ENCODE measurements around the gene STN1.

Gene STN1

GRCh38 chr10:103892181-103892580 is 25.8 kb downstream of the STN1 start:
- DNase-seq: no peak

DNA sequence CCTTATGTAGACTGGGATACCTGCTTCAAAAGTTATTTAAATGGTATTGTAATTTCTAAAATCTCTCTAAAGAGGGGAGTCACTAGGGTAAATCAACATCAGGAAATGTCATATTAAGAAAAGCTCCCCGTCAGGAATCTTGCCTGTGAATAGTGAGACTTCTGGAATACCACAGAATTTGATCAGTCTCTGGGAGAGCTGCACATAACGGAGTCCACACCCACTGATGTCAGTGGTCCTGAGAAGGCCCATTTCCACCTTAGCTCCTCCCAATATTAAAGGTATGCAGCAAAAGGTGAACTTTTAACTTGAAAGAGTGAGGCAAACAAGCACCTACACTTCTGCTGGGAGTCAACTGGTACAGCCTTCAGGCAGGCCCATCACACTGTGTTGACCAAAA is 27.3 kb downstream of the STN1 start:
- no peak for DNase-seq

GRCh38 chr10:103890194-103890658 is 27.8 kb downstream of the STN1 start:
- DNase-seq: peak in 1 of 2 donors; percentile 31

- DNase-seq: no peak
Observed at GRCh38 chr10:103889121-103889720, 28.8 kb downstream of the STN1 start.

- DNase-seq: peak in 1 of 2 donors; percentile 27
Observed at GRCh38 chr10:103888113-103888841, 29.7 kb downstream of the STN1 start.

DNA sequence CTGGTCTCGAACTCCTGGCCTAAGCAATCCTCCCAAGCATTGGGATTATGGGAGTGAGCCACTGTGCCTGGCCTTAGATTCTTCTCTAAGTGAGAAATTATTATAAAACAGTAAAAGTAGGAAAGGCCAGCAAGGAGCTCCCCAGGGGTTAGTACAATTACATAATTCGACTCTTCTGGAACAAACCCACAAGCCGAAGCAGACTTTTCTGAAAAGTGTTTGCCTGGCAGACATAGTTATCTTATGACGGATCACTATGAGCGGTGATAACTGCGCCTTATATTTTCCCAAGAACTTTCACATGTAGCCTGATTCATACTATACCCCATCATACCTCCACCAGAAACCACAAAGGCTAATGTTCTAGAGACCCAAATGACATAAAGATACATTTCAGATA is 32.4 kb downstream of the STN1 start:
- DNase-seq: no peak

DNA sequence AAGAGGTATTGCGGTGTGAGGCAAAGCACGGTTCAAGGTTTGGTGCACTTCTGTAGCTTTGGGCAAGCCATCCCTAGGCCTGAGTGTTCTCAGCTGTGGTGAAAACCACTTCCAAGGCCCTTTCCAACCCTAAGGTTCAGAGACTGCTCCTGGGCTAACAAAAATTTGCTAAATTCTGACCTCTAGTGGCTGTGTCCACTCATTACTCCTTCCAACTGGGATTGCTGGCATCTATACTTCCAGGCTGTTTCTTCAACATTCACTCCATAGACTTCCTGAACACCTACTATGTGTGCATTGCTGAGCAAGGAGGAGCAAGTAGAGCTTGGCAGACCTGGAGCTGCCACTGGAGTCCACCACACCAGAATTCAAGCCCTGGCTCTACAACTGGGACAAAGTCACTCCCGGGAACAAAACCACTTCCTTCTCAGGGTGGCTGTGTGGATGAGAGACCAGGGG is 33.3 kb downstream of the STN1 start:
- peak in 1 of 2 donors; percentile 9 for DNase-seq

DNA sequence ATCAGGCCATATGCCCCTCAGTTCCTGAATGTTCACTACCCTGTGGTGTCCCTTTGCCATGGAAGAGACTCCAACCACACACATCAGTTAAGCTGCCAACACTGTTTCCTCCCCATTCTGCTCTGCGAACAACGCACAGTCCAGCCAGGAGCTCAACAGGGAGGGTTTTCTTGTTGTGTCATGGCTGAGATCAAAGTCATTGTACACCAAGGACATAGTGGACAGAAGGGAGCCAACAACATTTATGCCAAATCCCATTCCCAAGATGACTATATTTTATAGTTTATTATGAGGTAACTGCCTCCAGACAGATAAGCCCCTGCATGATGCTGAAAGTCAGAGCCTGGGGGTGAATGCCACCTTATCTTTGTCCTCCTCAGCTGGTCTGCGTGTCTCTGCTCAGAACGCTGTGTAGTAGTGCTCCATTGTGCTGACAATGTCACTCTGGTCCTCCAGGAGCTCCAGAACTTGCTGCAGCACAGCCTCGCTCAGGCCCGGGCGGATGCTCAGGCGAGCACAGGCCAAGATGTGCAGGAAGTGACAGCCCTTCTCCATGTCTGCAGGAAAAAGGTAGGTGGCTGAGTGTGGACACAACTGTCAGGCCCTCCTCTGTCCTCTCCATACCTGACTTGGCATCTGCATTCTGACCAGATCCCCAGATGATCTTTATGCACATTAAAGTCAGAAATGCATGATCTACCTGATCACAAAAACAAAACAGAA is 35.5 kb downstream of the STN1 start:
- DNase-seq: no peak

- DNase-seq: no peak
Observed at GRCh38 chr10:103881416-103882284, 36.3 kb downstream of the STN1 start.

DNA sequence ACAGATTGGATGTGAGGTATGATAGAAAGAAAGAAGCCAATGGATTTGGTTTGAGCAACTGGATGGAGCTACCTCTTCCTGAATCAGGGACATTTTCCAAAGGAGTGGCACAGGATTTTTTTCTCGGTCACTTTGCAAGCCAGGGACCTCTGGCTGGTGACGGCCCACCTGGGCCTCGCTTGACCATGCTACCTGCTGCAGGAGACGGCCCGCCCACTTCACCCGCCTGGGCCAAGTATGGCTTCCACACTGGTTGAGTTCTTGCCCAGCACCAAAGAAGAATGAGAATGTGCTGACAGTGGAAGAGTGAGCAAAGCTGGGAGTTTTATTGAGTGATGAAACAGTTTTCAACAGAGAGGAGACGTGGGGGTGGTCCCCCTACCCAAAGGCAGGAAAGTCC is 38.2 kb downstream of the STN1 start:
- DNase-seq: no peak

DNA sequence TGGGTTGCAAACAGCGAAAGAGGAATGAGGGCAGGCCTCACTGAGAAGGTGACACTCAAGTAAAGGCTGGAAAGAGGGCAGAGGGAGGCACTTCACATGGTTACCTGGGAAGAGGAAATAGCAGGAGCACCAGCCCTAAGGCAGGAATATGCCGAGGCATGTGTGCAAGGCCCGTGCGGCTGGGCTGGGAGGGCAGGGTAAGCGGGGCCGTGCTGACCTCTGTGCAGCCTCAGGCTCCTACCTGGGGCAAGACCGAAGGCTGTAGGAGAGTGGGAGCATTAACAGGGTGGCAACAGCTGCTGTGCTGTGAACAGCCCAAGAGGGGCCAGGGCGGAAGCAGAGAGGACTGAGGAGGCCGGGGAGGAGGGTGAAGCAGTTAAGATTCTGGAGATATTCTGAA is 38.6 kb downstream of the STN1 start:
- DNase-seq: no peak

- DNase-seq: no peak
Observed at GRCh38 chr10:103877861-103878260, 40.1 kb downstream of the STN1 start.

GRCh38 chr10:103876155-103876554 is 41.8 kb downstream of the STN1 start:
- no peak for DNase-seq

DNA sequence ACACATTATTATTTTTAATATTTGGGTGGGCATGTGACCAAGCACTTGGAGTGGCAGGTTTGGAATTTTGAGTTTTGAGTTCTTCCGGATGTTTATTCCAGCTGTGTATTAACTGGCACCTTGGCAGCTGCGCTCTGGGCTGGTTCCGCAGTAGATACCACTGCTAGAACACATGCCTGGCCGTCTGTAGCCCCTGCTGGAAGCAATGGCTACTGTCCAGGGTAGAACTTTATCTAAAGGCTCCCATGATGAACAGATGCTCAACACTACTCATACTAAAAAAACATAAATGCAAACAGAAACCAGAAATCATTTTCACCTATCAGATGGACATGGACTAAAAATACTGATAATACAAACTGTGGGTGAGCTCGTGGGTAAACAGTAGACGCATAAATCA is 43.3 kb downstream of the STN1 start:
- no peak for DNase-seq

DNA sequence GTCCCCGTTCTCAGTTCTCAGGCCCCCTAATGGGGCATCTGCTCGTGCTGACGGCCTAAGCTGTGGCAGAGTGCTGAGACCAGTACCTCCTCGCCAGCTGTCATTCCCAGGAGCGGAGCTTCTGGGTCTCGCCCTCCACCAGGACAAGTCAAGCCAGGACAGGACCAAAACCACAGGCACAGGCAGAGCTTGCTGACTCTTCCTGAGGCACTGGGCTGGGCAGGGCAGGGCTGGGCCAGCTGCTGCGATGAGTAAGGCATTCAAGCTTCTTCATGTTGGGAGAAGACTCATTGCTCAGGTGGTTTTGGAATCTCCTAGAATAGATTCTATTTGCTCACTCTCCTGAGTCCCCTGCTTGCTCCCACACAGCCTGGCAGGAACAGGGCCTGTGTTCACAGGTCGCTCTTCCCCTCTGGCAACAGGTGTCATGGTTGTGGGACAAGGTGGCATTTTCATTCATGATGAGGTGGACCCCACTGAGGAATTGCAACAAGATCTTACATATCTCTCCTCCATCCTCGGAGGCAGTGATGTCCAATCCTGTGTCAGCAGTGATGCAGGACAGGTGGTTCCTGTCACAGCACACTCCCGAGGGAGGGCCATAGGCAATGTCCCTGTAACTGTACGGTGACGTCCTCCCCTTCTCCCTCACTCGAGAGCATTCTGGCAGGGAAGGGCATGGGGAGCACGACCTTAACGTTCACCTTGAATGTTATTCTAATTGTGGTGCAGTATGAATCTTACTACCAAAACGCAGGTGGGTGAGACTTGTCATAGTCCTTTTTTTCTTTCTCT is 45.6 kb downstream of the STN1 start:
- no peak for DNase-seq

- no peak for DNase-seq
Observed at GRCh38 chr10:103871006-103871405, 47.0 kb downstream of the STN1 start.

DNA sequence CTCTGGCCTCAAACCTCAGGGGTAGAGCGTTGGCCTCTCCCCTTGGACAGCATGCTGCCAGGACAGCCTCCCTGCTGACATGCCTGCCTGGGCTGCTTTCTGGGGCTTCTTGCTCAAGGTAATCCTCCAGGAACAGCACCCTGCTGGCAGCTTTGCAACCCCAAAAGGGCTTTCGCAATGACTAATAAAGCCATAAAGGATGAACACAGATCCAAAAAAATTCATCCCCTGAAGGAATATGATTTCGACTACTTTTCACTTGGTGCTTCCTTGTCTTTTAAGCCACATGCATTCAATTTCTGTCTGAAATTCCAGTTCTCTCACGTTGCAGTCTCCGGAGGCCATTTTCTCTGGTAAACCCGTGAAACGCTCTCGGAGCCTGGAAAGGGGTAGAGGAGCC is 47.5 kb downstream of the STN1 start:
- no peak for DNase-seq

GRCh38 chr10:103869336-103869735 is 48.6 kb downstream of the STN1 start:
- no peak for DNase-seq

DNA sequence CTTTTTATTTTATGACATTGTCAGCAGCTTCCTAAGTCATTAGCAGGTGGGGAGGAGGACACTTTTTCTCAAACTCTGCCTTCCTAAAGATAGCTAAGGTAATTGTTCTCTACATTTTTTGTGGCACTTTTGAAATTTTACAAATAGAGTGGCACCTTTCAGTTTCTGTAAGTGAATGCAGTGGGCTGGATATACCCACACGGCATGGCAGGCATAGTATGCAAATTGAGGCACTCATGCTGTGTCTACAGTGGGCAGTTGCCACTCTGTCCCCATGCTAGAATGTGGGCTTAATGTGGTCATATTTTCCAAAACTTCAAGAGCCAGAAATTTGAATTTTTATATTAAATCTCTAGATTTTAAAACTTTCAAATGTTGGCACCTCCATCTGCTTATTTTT is 49.8 kb downstream of the STN1 start:
- no peak for DNase-seq

DNA sequence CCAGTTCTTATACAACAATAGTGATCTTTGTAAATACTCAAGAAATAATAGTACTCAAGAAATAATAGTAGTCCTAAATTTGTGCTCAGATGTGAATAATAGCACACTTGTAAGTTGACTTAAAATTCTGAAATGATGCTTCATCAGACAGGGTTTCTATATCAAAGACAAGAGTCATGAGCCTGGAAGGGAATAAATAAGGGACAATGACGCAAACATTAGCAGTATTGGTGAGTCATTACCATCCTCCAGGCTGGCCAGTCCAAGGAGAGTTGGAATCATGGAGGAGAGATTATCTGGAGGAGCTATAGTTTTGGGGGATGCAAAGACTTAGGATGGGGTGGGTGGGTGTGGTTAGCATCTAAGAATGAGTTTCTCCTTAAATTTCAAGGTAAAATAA is 56.5 kb downstream of the STN1 start:
- DNase-seq: no peak

DNA sequence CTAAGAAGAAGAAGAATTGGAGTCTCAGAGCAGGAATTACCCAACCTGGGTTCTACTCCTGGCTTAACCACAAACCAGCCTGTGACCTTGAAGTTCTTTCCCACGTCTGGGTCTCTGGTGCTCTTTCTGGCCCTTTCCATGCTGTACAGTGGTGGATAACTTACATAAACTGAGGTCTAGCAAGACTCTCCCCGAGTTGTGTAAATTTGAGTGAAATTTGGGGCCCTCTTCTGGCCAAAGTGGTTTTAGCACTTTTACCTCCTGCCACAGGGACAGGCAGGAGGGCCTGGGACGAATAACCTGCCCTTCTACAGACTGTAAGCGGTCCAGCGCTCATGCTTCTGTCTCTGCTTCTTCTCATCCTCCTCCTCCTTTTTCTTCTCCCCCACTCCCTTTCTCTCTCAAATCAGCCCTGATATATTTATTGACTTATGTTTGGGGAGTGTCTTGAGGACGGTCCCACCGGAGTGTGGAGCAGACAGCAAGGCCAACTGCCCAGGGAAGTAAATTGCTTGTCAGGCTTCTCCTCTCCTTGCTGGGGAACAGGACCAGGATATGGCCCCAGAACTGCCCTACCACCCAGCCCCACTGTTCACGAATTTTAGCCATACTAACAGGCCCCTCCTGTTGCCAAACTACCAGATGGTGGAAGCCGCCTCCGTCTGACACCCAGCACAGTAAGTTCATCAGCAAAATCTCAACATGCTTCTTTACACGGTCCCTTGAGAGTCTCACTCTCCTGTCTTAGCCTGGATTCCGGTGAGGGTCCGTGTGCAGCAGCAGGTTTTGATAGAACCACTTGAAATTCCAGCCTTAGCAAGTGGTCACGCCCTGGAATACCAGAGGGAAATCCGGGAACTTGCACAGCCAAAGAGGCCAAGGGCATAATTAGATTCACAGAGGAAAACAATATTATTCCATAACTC is 58.6 kb downstream of the STN1 start:
- DNase-seq: peak; percentile 60 to 61
